SKM-1 treated with dmso at 0.1 percent for 144 hours (cell line): ENCODE results near the gene VOPP1.
A peak's percentile ranks its signal among the peaks of the same experiment; 100 is the strongest.
"Not testable (repeated sequence)": the region's sequence is repeated elsewhere in the genome, so short reads cannot be mapped to it uniquely, and the experiment has no call there.

Experiments used
- DNase-seq: peaks from one replicate; lab custom pipeline; 2025; ENCODE audit not compliant: unreplicated experiment; lab: John Stamatoyannopoulos, UW

VOPP1 gene

DNA sequence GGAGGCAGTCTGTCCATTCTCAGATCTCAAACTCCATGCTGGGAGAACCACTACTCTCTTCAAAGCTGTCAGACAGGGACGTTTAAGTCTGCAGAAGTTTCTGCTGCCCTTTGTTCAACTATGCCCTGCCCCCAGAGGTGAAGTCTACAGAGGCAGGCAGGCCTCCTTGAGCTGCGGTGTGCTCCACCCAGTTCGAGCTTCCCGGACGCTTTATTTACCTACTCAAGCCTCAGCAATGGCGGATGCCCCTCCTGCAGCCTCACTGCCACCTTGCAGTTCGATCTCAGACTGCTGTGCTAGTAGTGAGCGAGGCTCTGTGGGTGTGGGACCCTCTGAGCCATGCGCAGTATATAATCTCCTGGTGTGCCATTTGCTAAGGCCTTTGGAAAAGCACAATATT, 10.4 kb upstream of the VOPP1 start:
- not testable (repeated sequence) for DNase-seq

GRCh38 chr7:55576753-55577152, 4.5 kb upstream of the VOPP1 start:
- no peak for DNase-seq

DNA sequence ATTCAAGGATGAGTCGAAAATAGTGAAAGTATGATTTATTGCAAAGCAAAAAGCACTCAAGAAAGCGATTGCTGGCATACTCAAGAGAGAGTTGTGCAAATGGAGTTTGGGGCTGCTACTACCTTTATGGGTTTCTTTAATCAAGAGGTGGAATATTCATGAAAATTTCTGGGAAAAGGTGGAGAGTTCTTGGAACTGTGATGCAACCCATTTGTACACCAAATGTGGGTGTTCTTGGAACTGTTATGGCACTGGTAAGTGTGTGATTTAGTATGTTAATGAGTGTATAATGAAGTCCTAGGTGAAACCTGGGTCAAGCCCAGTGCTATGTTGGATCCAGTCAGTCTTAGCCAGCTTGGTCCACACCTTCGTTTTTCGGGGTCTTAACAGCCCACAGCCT, 3.4 kb upstream of the VOPP1 start:
- no peak for DNase-seq

DNA sequence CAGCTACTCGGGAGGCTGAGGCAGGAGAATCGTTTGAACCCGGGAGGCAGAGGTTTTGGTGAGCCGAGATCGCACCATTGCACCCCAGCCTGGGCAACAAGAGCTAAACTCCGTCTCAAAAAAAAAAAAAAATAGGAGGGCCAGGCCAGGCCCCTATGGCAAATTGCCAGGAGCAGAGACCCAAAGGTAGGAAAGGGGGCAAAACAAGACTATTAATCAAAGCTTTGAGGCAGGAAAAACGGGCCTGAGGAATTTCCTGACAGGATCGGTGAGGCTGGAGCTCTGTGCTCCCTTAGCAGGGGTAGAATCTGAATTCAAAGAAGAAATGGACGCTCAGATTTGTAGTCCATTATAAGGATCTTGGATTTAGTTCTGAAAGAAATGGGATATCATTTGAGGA, 2.8 kb upstream of the VOPP1 start:
- no peak for DNase-seq

- no peak for DNase-seq
These were observed 1.9 kb upstream of the VOPP1 start for GRCh38 chr7:55574051-55574717.

GRCh38 chr7:55573234-55573900, 1.1 kb upstream of the VOPP1 start:
- DNase-seq: no peak

- peak; percentile 81 for DNase-seq
These were observed 558 bp downstream of the VOPP1 start for GRCh38 chr7:55571511-55572377.

- DNase-seq: no peak
These were observed 1.4 kb downstream of the VOPP1 start for GRCh38 chr7:55570939-55571338.

DNA sequence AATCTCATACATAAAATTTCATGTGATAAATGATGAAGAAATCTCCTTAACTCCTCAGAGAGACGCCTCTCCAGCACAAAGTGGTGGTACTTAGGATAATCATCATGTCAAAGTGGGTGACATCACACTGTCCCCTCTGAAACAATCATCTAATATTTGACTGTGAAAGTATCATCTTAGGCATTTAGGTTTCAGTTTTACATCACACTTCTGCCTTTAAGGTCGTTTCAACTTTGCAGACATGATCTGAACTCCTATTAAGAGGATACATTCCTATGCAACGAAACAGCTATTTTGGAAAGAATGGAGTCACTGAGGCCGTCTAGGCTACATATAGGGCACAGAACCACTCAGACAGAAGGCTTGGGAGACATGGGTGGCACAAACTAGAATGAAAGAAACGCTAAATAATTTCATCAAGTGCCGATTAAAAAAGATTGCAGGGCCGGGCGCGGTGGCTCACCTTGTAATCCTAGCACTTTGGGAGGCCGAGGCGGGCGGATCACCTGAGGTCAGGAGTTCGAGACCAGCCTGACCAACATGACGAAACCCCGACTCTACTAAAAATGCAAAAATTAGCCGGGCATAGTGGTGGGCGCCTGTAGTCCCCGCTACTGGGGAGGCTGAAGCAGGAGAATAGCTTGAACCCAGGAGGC, 2.0 kb downstream of the VOPP1 start:
- DNase-seq: no peak

DNA sequence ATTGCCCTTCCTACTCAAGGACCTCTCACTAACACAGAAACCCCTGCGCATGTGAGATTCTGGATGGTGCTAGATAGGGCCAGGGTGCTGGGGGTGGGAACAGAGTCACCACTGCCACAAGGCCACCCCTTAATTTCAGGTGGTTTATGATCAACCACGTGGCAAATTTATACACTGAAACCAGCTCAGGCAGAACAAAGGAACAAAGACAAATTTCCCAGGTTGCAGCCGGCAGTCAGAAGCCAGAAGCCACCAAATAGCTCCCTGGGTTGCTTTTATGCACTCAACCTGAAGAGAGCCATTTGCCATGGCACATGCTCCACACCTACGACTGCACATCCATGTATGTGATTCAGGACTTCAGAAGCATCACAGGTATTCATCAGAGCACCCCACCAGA, 2.5 kb downstream of the VOPP1 start:
- DNase-seq: no peak

GRCh38 chr7:55569269-55569663, 3.0 kb downstream of the VOPP1 start:
- DNase-seq: no peak

DNA sequence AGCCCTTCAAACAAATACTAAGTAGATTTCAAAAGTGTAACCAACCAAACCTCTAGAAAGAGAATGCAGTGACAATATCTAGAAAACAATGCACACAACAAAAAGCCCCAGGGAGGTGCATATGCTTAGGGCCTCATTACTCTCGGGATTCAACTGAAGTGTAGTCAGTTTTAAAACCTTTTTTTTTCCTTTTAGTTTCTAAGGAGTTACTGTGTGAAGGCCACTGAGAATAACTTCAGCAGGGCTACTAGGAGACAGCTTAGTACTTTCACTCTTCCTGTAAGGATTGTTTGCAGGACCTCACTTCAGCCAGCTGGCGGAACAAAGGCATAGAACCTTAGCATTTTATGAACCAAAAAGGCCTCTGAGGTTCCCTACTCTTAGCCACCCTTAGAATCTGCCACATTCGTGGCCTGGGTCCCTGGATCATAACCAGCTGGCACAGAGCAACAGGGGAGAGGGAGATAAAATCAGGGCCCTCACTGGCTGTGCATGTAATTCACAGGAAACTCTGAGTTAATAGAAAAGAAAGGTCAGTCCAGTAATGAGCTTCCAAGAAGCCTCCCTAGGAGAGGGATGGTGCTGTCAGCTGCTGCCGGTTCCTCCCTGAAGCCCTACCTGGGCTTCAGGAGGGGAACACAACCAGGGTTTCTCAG, 3.6 kb downstream of the VOPP1 start:
- DNase-seq: no peak

GRCh38 chr7:55567571-55567970, 4.7 kb downstream of the VOPP1 start:
- no peak for DNase-seq

DNA sequence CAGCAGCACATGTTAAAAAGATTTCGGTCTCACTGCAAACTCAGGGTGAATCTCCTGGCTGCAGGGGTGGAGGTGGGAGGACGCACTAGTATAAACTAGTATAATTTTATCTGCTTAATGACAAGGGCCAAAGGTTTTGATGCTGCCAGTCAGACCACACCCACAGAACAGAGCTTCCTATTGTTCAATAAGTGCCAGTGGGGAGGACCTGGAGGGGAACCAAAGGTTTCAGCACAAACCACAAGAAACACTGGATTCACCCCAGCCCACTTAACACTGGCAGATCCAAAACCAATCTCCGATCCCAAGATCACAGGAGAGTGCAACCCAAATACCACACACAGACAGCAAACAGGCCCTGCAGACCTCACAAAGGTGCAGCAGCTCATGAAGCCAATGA, 6.6 kb downstream of the VOPP1 start:
- DNase-seq: no peak

DNA sequence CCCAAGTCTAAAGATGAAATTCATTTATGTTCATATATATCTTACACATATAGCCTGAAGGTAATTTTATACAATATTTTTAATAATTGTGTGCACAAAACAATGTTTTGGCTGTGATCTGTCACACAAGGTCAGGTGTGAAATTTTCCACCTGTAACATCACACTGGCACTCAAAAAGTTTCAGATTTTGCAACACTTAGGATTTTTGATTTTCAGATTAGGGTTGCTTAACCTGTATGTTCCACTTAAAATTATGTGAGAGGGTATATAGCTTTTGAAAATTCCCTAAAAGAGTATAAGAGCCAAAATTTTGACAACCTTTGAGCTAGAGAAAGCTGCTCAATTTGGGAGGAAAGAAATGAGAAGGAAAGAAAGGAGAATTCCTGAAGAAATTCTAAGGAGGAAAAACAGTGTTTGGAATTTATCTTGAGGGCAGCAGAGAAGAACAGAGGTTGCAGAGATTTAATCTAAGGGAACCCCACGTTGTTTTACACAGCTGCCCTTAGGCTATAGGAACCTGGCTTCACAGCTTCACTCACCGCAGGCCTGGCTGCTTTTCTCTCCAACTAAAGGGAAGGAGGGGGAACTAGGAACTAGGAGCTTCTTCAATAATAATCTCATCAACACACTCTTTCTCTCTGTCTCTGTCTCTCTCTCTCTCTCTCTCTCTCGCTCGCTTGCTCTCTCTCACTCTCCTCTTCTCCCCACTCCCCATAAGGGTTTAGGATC, 8.5 kb downstream of the VOPP1 start:
- DNase-seq: no peak

GRCh38 chr7:55561690-55562089, 10.6 kb downstream of the VOPP1 start:
- DNase-seq: no peak

DNA sequence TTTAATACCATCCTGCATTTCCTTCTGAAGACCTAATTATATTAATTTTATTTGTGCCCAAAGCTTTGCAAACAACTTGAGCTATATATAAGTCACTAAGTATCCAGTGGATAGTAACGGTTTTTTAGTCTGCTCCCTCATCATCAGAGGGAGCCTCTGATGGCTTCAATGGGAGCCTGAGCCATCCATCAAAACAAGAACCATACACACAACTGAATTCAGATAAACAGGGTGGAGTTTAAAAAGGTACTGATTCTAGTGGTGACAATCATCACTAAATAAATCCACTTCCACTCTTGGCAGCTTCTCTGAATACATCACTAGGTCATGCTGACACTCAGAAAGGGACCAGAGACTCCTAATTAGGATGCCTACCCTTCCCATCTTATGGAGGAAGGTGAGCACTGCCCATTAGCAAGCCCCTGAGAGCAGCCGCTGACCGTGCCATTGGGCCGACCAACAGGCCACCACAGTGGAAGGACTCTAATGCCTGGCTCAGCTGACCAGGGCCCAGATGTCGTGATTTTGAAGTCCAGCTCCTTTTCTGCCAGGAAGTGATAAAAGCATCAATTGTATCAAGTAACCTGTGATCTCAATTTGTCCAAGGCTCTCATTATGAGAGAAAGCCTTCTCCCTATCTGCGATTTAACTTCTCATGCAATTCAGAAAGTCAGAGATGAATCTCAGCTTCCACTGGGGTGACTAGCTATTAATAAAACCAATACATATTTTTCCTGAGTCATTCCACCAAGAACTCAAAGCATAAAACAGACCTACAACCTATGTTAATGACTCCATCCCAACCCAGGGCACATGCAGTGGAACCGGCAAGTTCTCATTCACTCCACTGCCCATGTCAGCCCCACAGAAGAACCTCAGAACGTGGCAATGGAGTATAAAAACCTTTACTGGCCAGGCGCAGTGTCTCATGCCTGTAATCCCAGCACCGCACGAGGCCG, 13.1 kb downstream of the VOPP1 start:
- DNase-seq: no peak

DNA sequence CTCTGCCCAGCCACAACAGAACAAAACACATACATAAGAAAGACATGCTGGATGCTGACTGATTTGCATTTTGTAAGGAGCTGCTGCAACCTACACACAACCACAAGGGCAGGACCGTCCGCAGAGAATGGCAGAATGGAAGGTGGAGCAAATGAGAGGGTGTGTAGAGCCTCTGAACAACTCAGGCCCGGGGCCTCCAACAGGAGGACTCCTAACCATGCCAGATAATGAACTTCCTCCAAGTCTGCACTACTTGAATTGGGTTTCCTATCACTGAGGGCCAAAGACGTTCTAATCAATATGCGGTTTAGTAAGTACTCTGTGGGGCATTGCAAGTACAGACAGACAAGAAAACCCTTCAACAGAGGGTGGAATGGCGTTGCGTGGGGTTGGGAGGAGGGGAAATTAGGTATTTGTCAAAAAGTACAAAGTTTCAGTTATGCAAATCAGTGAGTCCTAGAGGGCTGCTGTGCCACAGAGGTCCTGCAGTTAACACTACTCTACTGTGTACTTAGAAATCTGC, 14.6 kb downstream of the VOPP1 start:
- DNase-seq: no peak

DNA sequence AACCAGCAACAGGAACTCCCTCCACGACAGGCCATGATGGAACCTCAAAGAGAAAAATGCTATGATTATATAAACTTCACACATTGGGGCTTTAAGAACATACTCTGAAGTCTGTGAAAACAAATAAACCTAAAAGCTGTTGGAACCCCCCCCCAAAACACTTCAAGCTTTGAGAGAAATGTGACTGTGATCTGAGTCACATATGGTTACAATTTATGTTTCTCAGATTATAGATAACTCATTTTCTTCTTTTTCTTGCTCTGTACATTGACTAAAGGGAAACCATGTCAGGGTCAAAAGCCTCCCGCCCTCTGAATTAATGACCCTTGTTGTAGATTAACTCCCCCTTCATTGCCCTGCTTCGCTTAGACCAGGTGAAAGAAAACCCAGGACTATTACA, 15.8 kb downstream of the VOPP1 start:
- DNase-seq: no peak
